HG03025 (cell line): ENCODE measurements around the gene ULBP1.
A peak's percentile ranks its signal among the peaks of the same experiment; 100 is the strongest.
"Not testable (repeated sequence)": the region's sequence is repeated elsewhere in the genome, so short reads cannot be mapped to it uniquely, and the experiment has no call there.

Experiments
- ATAC-seq: cut with Tn5 transposase; IDR thresholded peaks from one replicate; pipeline ENCODE4 v1.9.1; 2021; ENCODE audit warnings: mild to moderate bottlenecking, moderate library complexity; ENCODE audit not compliant: unreplicated experiment, low FRiP score

The ULBP1 gene

GRCh38 chr6:149933036-149933435 is 30.7 kb upstream of the ULBP1 start:
- ATAC-seq, result no peak

- ATAC-seq, result no peak
Observed at GRCh38 chr6:149933461-149933860, 30.3 kb upstream of the ULBP1 start.

- no peak for ATAC-seq
Observed at GRCh38 chr6:149934249-149935156, 29.2 kb upstream of the ULBP1 start.

GRCh38 chr6:149935246-149935645 is 28.5 kb upstream of the ULBP1 start:
- ATAC-seq, result no peak

DNA sequence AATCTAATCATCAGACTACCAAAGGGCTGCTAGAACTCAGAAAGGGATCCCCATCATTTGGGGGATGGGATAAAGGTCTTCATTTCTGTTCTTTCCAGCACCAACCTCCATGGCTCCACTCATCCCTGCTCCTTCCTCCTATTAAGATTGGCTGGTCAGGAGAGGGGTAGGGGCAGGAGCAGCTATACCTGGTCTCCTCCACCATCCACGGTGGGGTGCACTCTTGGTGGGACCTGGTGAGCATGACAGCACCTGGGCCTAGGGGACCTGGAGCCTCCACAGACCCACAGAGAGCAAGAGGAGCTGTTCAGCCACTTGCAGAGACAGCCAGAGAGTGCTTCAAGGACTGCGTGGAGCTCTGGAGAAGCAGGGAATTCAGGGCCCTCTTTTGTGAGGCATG is 28.1 kb upstream of the ULBP1 start:
- no peak for ATAC-seq

DNA sequence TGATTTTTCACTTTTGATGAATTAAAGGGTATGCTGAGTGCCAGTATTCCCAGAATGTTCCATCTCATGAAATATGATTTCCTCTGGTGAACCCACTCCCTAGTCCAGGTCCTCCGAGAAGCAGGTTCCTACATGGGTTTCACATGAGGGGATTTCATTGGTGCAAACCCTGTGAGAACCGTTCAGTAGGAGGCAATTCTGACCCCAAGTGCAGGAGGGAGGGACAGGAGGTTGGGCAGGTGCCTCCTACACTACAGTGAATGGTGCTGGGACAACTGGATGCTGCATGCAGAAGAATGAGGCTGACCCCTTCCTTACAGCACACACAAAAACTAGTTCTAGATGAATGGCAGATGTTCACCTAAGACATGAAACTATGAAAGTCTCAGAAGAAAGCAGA is 27.0 kb upstream of the ULBP1 start:
- no peak for ATAC-seq

GRCh38 chr6:149938013-149938570 is 25.7 kb upstream of the ULBP1 start:
- ATAC-seq, result not testable (repeated sequence)

GRCh38 chr6:149938571-149939355 is 25.0 kb upstream of the ULBP1 start:
- ATAC-seq, result peak; percentile 78

GRCh38 chr6:149939356-149939648 is 24.4 kb upstream of the ULBP1 start:
- ATAC-seq, result no peak

DNA sequence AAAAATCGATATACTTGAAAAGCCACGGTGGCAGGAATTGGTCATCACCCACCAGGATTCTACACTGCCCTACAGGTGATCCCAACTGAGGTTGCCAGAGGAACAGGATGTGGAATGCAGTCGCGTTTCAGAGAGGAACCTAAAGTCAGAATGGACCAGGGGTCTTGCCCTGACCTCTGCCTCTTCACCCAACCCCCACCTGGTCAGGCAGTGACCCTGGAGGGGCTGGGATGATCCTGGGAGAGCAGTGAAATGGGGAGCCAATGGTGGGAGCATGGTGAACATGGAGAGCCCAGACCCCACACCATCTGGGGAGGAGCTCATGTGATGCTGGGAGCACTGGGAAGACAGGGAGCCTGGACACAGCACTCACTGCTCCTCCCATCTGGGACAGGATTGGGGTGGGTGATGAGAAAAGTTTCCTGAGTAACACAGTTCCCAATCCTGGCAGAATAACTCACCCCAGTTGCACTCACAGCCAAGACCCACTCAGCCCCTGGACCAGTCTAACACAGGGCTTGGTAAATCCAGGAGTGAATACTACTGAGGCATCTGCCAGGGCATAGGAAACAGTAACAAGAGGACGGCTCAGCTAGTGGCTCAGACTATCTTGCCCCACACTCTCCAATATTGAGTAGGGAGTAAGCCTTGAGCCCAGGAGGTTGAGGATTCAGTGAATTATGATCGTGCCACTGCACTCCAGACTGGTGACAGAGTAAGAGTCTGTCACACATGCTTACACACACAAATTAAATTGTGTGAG is 23.7 kb upstream of the ULBP1 start:
- ATAC-seq, result no peak

DNA sequence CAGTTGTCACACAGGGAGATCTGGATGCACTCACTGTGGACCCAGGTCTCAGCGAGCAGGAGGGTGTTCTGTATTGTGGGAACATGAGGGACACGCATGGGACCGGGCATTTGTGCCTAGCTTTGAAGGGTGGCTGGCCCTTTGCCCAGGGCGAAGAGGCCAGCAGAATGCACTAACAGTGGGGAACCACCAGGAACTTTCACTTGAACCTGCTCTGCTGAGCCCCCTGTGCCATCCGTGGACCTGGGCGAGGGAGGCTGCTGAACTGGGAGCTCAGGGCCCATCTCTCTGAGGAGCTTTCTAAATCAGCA is 23.1 kb upstream of the ULBP1 start:
- ATAC-seq, result no peak

DNA sequence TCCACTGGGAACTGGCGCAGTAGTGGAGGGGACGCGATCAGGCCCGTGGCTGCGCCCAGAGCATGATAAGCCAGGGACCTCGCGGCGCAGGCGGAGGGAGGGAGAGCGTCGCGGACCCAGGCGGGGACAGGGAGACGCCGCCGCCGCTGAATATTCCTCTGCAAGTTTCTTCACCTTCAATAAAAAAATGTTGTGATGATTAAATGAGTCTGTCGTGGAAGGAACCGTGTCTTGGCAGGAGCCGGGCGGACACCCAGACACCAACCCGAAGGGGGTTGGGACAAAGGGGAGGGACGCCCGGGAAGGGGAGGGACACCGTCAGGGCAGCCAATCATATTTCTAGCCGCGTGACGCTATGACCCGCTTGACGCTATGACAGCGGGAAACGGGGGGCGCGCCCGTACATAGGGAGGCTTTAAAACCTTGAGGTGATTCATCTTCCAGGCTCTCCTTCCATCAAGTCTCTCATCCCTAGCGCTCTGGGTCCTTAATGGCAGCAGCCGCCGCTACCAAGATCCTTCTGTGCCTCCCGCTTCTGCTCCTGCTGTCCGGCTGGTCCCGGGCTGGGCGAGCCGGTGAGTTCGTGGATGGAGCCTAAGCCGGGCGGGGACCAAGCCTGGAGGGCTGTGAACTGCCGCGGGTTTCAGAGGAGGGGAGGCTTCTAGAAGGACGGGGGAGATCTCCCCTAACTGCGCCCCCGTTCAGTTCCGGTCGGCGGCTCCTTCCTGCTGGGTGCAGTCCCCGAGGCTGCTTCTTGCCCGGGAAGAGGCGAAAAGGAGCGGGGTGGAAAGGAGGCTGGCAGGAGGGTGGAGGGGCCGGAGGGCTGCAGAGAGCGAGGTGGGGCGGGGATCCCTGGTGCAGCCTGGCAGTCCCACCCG is 21.9 kb upstream of the ULBP1 start, which contains the start of gene ULBP2:
Gene ULBP2, plus strand, starts transcription at position 432 of the 878 bp plus-strand sequence. Its CDS starts 59 bp downstream, at position 491.
- no peak for ATAC-seq

- ATAC-seq, result no peak
Observed at GRCh38 chr6:149942461-149942829, 21.3 kb upstream of the ULBP1 start.

- not testable (repeated sequence) for ATAC-seq
Observed at GRCh38 chr6:149943321-149943720, 20.4 kb upstream of the ULBP1 start.

GRCh38 chr6:149945276-149945675 is 18.5 kb upstream of the ULBP1 start:
- ATAC-seq, result not testable (repeated sequence)

DNA sequence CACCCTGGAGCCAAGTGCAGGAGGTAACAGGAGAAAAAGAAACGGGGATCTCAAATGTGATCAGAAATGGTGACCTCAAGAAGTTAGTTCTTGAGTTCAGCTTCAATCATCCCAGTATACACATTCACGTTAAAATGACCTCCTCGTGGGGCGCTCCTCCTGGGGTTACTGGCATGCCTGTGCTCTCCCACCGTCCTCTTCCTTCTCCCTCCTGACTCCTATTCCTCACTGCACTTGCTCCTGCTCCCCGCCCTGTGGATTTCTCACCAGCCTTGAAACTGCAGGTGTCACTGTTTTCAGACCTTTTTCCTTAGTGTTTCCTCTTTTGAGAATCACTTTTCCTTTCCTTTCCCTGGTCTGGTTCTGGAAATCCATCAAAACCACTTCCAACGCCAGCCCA is 17.1 kb upstream of the ULBP1 start:
- ATAC-seq, result not testable (repeated sequence)

DNA sequence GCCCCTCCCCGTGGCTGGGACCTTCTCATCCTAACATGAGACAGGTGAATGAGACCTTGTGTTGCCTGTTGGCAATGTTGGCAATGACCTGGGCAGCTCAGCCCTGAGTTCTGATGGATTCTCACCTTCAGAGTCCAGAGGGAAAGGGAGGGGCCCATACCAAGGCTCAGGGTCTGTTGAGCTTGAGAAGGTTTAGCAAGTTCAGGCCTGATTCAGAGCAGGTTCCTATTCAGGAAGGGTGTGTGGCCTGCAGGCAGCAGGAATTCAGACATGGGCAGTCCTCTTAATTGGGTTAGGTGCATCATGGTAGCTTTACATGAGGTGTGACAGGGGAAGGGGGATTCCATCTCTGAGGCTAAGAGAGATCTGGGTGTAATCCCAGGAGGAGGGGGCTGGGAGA is 16.2 kb upstream of the ULBP1 start:
- ATAC-seq, result not testable (repeated sequence)

- ATAC-seq, result no peak
Observed at GRCh38 chr6:149948011-149948410, 15.7 kb upstream of the ULBP1 start.

- ATAC-seq, result no peak
Observed at GRCh38 chr6:149948616-149949015, 15.1 kb upstream of the ULBP1 start.

- no peak for ATAC-seq
Observed at GRCh38 chr6:149950423-149950822, 13.3 kb upstream of the ULBP1 start.
